Left lobe of liver (tissue), 2 donors: ENCODE measurements around the gene TACO1. TPM values are rescaled to one million over a fixed set of nuclear protein-coding genes. Genes with fewer than 3 reads are reported as not detected.

ENCODE experiments used
- ATAC-seq: fragments of 200-7000 bp; cut with Tn5 transposase; one replicate; pipeline ENCODE4 v1.9.1; 2020; ENCODE audit warnings: mild to moderate bottlenecking, moderate library complexity
- DNase-seq: peaks from one replicate; pipeline ENCODE4 v3.0.0-alpha.2; 2020; ENCODE audit warnings: low spot score
- total RNA-seq: library from RNA; stranded (reverse); gene quantifications from one replicate; pipeline ENCODE4 v1.2.1, GENCODE V29; 2021
- donor health status: DM: no; HTN: no; CAD: no; lungs with moderate emphysema.
- donor health status: DM: no; HTN: yes; CAD: no.

TACO1 gene
- total RNA-seq = 47.9 TPM

GRCh38 chr17:63600569-63601438 is at the start of gene TACO1:
TSS of gene TACO1 (plus strand) at chr17:63600895. CDS start at chr17:63601084, 189 bp downstream.
- peak; percentile 93 for ATAC-seq
- peak; percentile 88 for DNase-seq

DNA sequence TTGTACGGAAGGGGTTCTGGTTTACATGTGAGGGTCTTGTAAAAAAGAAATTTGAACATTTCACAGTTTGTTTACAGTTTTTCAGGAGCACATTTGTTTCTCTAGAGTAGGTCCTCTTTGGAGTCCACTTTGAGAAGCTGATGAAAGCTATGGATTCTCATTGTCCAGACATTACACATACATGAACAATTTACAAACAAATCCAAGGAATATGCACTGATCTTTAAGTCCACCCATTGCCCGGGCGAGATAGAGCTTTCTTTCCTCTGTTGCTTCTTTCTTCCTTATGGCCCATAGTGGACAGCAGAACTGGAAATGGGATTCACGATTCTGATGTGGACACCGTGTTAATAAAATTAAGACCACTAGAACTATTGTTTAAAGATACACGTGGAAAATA is 48.5 kb upstream of the TACO1 start:
- ATAC-seq (no peak), DNase-seq (no peak)

- DNase-seq (peak; percentile 75), ATAC-seq (peak; percentile 96)
Measured at GRCh38 chr17:63555500-63556156, 45.1 kb upstream of the TACO1 start.

DNA sequence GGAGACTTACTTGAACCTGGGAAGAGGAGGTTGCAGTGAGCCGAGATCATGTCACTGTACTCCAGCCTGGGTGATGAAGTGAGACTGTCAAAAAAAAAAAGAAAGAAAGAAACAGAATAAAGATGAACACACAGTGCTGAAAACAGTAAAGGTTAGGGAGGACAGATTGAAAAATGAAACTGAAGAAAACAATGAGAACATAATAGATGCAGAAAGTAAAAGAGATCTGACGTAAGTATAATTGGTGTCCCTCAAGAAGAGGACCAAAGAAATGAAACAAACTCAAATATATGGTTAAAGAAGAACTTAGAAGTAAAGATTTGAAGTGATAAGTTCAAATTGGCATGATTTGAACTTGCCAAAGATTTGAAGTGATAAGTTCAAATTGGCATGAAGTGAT is 43.3 kb upstream of the TACO1 start:
- ATAC-seq (no peak), DNase-seq (no peak)

GRCh38 chr17:63558441-63558840 is 42.3 kb upstream of the TACO1 start:
- DNase-seq (no peak), ATAC-seq (no peak)

DNA sequence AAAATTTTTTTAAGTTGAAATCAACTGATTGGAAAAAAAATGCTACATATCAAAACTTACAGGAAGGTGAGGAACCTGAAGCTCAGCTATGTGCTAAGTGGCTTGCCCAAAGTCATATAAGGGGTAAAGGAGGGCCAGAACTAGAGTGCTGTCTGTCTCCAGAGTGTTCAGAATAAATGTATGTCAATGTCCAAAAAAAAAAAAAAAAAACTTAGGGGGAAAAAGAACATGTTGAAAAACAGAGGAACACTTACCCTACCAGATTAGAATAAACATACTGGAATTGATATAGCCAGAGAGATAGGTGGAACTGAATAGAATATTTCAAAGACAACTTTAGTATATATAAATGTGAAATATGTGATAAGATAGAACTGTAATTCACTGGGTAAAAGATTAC is 38.9 kb upstream of the TACO1 start:
- DNase-seq (no peak), ATAC-seq (no peak)

DNA sequence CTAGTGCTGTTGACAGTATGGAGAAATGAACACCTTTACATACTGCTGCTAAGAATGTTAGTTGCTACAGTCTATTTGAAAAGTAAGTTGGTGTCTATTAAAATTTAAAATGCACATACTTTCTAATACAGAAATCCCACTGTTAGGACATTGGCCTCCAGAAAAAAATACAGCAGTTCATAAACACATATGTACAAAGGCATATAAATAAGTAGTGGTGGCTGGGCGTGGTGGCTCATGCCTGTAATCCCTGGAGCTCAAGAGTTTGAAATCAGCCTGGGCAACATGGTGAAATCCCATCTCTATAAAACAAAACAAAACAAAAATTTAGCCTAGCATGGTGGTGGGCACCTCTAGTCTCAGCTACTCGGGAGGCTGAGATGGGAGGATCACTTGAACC is 37.4 kb upstream of the TACO1 start:
- DNase-seq (no peak), ATAC-seq (no peak)

DNA sequence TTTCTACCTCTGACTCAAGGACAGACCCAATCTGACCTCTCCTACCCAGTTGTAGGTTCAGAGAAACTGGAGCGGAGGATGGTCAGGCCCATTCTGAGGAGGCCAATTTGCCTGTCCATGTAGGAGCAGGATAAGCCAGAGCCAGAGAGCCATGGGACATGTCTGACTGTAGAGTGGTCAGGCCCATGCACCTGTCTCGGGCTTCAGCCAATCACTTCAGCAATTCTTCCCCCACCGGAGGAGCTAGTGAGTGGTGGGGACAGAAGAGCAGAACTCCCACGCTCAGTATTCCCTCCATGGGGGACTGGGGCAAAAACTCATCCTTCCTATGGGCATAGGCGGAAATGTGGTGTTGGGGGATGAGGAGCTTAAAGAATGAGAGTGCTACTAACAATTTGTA is 36.1 kb upstream of the TACO1 start:
- no peak for ATAC-seq
- DNase-seq = no peak

DNA sequence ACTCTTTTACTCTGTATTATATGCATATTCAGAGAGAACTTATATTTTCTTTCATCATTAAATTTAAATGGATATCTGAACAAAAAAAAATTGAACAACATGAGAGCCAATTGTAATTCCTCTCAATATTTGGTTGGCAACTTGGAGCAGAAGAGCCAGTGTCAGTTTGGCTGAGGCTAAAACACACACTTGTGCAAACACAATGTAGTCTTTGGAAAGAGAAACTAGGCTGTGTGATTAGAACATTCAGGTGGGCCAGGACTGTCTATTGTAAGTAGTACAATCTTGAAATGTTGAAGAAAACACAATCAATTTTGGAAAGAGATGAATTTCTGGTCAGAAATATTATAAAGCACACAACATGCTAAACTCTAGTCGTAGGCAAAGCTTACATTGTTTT is 33.5 kb upstream of the TACO1 start:
- ATAC-seq (peak; percentile 84), DNase-seq (no peak)

DNA sequence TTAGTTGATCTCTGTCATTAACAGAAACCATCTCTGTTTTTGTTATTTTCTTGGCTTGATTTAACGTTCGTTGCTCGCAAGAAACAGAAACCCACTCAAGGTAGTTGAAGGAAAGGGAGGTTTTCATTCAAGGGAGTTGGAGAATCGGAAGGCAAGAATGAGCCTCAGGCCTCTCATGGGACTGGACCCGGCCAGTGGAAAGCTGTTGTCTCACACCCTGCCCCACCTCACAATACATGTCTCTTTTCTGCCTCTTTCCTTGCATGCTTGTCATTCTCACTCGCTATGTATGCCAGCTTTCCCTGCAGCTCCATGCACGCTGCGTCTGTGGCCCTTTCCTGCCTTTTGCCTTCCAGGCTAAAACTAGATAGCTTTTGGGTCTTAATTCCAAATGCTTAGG is 32.1 kb upstream of the TACO1 start:
- DNase-seq = no peak
- ATAC-seq = no peak

DNA sequence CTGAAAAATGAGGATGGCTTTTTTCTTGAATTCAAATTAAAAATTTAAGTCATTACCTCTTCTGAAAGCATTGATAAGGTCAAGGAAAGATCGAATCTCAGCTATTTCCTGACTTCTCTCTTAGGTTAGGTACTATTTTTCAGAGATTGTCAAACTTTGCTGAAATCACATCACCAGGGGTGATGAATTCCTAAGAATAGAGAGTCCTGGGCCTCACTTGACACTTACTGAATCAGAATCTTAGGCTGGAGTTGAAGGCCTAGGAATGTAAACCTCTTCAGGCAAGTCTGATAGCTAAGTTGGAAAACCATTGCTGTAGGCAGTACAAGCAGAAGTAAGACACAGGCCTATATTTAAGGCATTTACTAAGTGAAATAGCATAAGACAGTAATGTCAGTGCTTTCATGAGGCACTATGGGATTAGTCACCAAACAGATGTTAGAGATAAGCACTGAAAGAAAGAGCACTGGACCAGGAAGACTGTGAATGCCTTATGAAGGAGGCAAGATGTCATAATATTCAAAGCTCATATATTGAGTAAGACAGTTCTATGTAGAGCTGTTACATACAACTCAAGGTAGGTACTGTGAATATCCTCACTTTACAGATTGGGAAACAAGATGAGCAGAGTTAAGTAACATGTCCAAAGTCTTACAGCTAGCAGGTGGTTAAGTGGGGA is 28.9 kb upstream of the TACO1 start:
- DNase-seq = no peak

DNA sequence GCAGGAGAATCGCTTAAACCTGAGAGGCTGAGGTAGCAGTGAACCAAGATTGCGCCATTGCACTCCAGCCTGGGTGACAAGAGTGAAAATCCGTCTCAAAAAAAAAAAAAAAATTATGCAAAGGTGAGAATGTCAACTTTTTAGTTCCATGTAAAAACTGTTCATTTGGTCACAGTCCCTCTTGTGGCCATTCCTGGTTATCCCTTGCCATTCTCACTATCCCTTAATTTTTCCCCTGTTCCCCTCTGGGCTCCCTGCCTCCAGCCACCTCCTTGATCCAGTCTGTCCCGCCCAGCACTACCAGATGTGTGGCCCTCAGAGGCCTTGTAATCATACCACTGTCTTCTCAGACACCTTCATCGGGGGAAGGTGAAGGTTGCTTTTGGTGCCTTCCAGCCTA is 27.1 kb upstream of the TACO1 start:
- peak; percentile 56 for ATAC-seq
- DNase-seq = no peak

More for the DNA sequence above, 28.9 kb upstream of the TACO1 start:
- peak; percentile 48 for ATAC-seq

GRCh38 chr17:63578027-63578768 is 22.5 kb upstream of the TACO1 start:
- DNase-seq (no peak), ATAC-seq (no peak)

DNA sequence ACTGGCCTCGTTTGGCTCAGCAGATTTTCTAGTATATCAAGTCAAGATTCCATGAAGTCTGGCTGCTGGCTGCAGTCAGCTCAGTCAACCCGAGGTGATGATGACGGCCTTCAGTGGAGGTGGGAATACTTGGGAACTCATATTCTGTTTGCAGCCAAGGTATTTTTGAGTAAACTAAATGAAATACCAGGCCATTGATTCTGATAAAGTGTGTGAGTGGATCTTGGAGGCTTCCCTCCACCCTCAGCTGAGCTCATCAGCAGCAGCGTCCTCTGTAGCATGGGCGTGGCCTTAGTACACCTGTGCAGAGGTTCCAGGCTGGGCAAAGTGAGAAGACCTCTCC is 22.0 kb upstream of the TACO1 start:
- no peak for DNase-seq
- no peak for ATAC-seq

- DNase-seq (no peak), ATAC-seq (no peak)
Measured at GRCh38 chr17:63579633-63580032, 21.1 kb upstream of the TACO1 start.

DNA sequence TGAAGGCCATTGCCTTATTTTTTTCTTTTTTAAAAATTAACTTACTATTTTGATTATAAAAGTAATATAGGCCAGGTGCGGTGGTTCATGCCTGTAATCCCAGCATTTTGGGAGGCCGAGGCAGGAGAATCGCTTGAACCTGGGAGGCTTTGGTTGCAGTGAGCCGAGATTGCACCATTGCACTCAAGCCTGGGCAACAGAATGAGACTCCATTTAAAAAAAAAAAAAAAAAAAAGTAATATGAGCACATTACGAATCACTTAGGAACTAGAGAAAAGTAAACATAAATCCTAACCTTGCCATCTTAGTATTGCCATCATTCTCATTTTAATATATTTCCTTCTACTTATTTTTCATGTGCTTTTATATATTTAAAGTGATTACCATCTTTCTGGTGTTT is 12.9 kb upstream of the TACO1 start:
- DNase-seq = no peak
- ATAC-seq = no peak

DNA sequence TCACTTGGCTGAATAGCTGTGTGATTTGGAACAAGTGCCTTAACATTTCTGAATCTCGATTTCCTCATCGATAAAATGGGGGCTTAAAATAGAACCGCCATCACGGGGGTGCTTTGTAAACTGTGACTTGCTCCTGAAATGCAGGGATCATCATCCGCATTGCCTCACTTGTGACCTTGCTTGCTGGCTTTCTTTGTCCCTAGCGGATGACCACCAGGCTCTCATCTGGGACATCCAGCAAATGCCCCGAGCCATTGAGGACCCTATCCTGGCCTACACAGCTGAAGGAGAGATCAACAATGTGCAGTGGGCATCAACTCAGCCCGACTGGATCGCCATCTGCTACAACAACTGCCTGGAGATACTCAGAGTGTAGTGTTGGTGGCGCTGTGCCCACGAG is 11.9 kb upstream of the TACO1 start:
- no peak for ATAC-seq
- no peak for DNase-seq

DNA sequence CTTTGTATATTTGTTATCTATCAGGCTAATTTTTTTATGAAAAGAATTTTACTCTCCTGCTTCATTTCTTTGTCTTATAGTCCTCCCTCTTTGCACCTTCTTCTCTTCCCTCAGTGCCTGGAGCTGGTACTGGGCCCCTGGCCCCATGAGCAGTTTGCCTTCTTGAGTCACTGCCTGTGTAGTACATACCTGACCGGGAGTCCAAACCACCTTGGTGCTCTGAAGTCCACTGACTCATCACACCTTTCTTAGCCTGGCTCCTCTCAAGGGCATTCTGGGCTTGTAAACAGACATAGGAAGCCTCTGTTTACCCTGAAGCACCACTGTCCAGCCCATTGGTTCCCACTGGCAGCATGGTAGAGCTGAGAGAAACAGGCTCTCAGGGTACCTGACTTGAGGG is 11.0 kb upstream of the TACO1 start:
- ATAC-seq (no peak), DNase-seq (no peak)

- DNase-seq (no peak), ATAC-seq (no peak)
Measured at GRCh38 chr17:63592797-63593196, 7.9 kb upstream of the TACO1 start.

DNA sequence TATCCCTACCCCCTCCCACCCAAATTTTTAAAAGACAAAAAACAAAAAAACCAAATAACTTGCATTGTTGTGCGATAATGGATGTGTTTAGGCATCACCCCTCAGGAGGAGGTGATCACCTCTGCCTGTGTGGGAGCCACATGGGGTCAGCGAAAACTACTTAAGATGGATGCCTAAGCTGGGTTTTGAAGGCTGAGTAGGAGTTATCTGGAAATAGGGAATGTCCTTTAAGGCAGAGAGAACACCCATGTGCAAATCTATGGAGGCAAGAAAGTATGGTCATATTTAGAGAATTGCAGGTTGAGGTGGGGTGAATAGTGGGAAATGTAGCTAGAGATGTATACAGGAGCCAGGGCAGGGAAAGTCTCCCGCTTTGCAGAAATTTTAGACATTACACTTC is 5.6 kb upstream of the TACO1 start:
- ATAC-seq = no peak
- no peak for DNase-seq

DNA sequence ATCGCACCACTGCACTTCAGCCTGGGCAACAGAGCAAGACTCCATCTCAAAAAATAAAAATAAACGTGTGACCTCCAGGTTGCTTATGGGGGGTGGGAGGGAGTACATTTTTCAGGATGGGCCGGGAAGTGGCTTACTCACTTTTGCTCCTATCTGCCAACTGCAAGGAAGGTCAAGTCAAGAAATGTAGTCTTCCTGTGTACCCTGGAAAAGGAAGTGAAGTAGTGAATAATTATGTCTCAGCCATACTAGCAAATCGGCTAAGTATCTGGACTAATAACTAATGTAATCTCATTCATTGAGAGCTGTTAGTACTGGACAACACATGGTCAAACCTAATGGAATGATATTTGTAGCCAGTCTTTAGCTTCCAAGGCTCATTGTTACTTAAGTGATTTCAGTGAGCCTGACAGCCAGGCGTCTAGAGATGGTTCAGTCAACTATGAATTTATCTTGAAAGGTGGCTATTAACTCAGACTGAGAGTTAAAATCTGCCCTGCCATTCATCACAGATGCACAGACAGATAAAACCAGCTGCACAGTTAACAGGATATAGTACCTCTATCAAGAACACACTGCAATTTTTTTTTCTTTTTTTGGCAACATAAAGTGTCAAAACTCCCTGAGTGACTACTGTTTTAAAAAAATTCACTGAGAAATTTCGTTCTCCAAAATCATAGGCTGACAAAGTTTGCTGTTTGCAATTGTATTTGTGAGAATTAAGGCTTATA is 3.7 kb upstream of the TACO1 start:
- no peak for DNase-seq
- no peak for ATAC-seq
